Amniotic stem cell (primary cell): ENCODE measurements around the gene PNRC2.

ENCODE experiments used
- DNase-seq: peaks from one replicate; lab custom pipeline; 2025; lab: John Stamatoyannopoulos, UW

Gene PNRC2, protein sequence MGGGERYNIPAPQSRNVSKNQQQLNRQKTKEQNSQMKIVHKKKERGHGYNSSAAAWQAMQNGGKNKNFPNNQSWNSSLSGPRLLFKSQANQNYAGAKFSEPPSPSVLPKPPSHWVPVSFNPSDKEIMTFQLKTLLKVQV

DNA sequence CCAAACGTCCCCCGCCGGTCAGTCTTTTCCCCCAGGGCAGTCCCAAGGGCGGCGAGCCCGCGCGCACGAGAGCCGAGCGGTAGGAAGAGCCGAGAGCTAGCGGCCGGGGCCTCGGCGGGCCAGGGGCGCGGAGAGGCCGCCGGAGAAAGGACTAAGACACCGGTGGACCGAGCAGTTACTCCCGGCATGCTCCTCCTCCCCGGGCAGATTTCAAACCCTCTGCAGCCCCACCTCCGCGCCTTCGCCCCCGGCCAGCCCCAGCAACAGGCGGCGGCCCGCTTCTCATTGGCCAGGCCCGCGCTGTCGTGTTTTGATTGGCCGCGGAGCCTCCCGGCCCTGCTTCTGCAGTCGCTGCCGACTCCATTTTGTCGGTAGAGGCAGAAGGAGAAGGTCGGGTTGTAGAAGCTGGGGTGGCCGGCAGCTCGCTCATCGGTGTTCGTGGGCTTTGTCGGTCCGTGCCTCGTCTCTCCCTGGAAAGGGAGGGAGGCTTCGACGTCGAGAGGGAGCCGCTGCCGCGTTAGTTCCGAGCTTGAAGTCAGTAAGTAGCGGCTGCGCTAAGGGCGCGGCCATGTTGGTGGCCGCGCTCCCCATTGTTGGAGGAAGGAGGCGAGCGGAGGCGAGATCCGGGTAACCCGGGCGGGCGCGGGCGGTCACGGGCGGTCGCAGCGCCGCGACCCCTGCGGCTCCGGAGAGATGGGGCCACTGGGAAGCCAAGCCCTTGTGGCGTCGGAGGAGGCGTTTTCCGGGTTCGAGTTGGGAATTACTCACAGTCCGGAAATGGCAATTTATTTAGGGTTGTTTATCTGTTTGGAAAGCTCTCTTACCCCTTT, at the start of gene PNRC2:
Gene PNRC2, plus strand, starts transcription at position 368 of the 830 bp plus-strand sequence. CDS start 1,630 bp downstream, outside the sequence.
- DNase-seq = peak; percentile 88

DNA sequence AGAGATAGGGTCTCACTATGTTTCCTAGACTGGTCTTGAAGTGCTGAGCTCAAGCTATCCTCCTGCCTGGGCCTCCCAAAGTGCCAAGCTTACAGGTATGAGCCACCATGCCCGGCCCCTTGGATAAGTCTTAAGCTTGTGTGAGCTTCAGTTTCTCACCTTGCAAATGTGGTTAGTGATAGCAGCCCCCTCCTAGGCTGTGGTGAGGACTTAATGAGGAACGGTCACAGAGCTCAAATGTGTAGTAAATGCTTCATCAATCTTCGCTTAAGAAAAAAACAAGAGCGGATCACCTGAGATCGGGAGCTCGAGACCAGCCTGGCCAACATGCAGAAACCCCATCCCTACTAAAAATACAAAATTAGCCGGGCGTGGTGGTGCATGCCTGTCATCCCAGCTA, 49.5 kb upstream of the PNRC2 start:
- DNase-seq = no peak

DNA sequence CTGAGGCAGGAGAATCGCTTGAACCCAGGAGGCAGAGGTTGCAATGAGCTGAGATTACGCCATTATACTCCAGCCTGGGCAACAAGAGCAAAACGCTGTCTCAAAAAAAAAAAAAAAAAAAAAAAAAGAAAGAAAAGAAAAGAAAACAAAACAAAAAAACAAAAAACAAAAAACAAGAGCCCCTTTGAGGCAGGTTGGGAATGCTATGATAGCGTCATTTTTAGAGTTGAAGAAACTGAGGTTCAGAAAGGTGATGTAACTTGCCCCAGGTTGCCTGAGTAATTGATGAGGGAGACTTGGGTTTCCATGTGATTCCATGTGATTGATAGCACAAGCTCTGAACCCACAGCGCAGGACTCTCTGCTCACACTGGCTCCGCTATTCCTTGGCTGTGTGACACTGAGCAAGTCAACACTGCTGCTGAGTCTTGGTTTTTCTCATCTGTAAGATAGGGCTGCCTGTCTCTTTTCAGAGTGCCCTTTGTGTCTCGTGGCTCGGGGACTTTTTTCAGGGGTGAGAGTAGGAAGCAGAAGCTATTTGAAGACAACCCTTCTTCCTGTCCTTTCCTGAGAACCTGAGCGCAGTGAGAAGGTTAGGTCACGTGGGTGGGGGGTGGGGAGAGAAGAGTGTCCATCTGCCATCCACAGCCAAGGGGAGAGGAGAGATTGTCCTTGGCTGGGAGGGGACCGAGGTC, 48.9 kb upstream of the PNRC2 start:
- no peak for DNase-seq

DNA sequence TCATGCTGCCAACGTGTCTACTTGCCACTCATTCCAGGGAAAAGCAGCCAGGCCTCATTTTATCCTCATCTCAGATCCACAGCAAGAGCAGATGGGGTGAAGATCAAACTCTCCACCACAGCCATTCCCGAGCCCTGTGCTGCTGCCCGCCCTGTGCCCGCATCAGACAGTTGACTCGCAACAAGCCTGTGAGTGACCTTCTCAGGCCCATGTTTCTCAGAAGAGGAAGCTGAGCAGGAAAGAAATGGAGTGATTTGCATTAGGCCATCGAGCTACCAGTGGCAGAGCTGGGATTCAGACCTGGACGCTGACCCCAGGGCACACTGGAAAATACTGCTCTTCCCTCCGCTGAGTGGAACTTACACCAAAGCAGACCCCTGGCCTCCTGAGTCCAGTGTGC, 47.7 kb upstream of the PNRC2 start:
- DNase-seq = no peak

DNA sequence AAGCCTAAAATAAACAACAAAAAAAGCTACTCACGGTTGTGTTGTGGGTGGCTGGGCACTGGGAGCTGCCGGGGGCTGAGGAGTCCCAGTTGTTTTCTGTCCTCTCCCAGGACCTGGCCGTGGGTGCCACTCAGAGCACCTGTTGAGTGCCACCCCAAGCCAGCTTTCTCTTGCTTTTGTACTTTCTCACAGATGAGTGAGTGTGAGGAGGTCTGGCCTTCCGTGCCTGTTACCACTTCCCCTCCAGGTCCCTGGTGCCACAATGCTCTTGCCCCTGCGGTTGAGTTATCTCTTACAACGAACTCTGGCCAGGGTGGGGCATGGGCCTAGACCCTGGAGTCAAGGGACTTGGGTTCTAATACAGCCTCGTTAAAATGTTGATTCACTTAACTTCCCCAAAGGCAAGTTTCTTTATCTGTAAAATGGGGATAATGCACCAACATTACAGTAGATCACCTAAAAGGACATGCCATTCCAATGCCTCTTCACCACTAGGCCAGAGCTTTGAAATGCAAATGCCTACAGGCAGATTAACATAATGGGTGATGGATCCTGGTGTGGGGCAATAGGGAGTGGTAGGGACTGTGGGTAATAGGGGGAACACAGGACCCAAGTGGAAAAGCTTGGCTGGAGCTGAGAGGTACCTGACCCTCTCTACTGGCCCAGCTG, 46.3 kb upstream of the PNRC2 start, which contains the start of gene CNR2:
Gene CNR2, minus strand, starts transcription at position 151 of the 669 bp plus-strand sequence. CDS start 37,745 bp downstream, outside the sequence.
- no peak for DNase-seq

DNA sequence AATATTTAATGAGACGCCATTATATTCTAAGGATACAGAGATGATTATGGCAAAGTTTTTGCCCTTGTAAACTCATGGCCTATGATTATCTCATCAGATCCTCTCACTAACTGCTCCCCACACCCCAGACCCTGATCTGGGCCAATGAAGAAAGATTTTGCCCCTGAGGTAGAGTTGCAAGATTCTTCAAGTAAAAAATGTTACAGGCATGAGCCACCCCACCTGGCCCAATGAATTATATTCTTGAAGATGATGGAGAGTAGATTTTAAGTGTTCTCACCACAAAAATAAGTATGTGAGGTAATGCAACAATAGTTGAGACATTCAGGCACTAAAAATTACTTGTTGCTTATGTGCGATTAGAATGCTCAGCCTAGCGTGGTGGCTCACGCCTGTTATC, 44.7 kb upstream of the PNRC2 start:
- no peak for DNase-seq

DNA sequence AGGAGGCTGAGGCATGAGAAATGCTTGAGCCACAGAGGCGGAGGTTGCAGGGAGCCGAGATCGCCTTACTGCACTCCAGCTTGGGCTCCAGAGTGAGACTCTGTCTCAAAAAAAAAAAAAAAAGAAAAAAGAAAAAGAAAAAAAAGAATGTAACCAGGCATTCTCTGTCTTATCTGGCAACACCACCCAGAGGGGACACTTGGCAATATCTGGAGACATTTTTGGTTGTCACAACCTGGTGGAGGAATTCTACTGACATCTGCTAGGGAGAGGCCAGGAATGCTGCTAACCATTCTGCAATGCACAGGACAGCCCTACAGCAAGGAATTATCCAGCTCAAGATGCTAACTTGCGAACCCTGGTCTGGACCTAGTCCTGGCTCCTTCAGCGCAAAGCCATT, 44.2 kb upstream of the PNRC2 start:
- DNase-seq = no peak

DNA sequence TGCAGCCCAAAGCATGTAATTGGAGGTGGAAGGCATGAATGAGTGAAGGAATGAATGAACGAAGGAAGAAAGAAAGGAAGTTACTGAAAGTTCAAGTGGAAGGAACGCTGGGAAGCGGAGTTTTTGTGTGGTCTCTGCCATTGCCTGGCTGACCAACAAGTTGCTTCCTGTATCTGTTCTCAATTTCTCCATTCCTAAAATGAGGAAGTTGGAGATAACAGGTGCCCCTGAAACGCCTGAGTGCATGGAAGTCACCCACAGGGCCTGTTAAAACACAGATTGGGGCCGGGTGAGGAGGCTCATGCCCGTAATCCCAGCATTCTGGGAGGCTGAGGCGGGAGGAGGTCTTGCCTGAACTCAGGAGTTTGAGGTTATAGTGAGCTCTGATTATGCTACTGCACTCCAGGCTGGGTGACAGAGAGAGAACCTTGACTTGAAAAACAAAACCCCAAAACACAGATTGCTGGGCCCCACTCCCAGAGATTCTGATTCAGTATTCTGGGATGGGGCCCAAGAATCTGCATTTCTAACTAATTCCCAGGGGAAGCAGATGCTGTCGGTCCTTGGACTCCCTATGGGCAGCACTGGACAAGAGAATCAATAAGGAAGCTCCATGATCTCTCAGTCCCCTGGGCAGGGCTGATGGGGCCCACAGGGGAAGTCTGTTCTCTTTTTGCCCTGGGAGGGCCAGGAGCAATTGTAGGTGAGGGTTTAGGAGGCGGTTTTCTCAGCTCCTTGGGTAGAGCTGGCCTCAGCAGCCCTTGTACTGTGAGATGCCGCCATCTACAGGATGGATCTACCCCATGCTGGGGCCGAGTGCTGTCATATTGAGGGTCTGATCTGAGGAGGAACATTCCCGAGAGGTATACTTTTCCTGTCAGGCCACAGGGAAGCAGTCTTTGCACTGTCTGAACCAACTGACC, 43.2 kb upstream of the PNRC2 start:
- DNase-seq = peak; percentile 4

DNA sequence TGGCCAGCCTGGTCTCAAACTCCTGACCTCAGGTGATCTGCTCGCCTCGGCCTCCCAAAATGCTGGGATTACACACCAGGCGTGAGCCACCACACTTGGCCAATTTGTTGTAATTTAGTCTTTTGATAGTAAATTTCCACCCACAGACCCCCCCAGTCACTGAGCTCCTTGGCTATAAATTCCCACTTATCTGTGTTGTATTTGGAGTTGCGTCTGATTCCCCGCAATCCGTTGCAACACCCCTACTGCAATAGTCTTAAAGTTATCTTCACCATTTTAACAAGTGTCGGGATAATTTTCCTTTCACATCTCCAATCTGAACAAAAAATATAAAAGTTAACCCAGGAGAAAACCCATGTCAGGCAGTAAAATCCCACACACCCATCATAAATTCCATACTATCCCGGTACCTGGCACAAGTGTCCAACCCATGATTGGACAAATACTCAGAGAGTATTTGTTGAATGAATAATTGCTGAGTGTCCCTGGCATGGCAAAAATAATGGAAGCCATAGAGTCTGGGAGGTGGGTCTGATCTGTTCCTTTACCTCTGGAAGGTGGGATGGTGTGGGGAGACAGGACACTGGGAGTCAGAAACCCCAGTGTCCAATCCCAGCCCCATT, 37.2 kb upstream of the PNRC2 start:
- DNase-seq = no peak

DNA sequence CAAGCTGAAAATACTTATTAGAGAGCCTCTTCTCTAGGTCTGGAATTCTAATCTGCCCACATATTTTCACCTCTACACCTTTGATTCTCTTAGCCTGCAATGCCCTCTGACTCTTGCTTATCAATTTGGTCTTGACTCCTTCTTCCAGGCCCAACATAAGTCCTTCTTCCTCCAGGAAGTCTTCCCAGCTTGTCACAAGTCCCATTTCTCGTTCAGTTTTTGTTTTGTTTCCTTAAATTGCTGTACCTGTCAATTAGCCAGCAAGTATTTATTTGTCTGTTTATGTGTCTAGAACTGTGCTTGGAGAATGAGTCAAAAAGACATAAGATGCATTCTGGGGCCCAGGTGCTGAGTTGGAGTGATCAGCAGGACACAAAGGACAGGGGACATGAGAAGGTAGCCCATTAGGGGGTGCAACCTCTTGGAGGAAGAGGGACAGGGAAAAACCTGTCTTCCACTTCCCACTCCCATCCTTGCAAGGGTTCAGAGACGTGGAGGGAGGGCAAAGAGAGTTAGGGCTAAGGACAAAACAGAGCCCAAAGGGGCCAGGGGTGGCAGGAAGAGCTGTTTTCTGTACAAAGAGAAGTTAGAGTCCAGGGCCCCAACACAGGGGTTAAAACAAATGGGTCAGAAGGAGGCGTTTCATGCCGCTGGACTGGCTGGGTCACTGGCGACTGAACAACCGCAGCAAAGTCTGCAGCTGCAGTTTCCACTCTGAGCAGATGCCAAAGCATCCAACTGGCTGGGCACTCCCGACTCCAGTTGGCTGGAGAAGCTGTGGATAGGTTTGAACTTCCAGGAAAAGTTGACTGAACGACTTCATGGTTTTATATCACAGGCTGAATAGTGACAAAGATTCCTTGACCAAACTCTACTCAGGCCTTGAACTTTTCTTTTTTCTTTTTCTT, 35.8 kb upstream of the PNRC2 start:
- no peak for DNase-seq

DNA sequence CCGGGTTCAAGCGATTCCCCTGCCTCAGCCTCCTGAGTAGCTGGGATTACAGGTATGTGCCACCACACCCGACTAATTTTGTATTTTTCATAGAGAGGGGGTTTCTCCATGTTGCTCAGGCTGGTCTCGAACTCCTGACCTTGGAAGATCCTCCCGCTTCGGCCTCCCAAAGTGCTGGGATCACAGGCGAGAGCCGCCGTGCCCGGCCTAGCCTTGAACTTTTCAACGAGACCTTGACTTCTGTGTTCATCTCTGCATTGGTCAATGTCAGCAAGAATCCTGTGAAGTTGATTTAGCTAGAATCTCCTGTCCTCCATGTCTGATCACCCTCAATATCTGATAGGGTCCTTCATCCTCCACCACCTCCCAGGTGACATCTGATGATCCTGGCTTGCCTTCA, 35.0 kb upstream of the PNRC2 start:
- DNase-seq = no peak

DNA sequence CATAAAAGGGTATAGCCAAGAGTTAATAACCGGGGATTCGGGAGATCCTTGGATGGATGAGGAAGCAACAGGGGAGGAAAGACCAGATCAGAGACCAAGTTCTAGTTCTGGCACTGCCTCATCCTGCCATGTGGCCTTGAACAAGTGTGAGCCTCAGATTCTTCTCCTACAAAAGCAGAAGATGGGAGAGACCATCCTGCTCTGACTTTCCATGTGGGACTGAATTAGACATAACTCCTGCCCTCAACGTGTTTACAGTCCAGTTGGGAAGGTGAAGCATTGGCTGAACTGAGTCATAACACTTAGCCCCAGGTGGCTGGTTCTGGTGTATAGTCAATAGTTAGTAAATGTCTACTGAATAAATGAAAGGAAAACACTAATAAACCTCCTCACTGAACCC, 34.3 kb upstream of the PNRC2 start:
- DNase-seq = no peak

DNA sequence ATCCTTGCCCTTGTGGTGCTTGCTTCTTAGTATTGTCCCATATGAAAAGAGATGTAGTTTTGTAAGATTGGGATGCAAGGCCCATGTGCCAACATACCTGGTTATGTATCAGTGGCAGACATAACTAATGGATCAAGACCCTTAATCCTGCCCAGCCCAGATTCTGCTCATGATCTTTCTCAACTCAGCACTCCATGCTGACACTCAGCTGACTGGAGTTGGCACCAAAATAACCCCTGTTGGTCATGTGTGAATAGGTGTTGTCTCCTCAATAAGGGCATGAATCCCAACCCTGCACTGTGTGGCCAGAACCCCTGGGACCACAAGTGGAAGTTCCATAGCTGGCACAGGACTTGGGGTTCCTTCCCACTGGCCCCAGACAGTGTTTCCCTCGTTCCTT, 32.5 kb upstream of the PNRC2 start:
- DNase-seq = no peak

DNA sequence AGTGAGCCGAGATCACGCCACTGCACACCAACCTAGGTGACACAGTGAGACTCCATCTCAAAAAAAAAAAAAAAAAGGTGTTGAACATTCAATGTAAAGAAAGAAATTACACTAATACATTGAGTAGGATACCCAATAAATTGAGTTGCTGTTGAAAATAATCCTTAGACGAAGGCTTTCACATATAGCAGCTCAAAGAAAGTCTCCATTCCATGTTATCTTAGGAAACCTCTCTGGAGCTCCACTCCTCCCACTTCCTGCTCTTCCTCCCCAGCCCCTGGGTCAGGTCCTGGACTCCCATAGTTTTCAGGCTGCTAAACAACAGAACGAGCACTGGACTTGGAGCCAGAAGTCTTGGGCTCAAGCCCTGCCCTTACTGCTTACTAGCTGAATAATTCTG, 30.8 kb upstream of the PNRC2 start:
- no peak for DNase-seq

DNA sequence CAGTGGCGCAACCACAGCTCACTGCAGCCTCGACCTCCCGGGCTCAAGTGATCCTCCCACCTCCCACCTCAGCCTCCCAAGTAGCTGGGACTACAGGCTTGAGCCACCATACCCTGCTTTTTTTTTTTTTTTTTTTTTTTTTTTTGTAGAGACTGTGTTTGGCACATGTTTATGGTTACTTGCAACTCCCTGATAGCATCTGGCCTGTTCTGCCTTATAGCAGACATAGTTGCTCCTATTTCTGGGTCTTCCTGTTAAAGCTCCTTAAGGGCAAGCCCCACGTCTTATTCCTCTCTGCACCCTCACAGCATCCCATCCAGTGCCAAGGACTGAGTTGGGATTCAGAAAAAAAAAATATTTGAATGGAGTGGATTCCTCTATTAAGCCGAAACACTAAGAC, 29.4 kb upstream of the PNRC2 start:
- no peak for DNase-seq

DNA sequence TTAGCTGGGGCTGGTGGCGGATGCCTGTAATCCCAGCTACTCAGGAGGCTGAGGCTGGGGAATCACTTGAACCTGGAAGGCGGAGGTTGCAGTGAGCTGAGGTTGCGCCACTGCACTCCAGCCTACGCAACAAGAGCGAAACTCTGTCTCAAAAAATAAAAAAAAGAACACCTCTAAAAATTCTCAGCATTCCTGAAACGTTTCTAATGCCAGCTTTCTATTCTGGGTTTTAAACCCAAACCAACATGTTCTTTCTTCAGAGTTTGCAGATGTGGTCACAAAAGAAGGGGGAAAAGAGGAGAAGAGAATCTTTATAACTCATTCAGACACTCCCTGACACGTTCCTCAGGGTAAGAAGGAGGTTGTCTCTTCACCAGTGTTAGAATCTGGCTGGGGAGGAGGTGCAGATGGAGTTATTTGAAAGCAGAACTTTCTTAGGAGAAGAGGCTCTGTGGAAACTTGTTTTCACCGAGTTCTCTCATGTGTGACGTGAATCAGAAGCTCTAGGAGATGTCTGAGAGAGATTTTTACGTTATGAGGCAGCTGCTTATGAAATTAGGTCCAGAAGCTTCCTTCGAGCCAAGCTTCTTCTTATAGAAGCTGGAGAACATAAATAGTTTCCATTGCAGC, 28.7 kb upstream of the PNRC2 start:
- peak; percentile 45 for DNase-seq

DNA sequence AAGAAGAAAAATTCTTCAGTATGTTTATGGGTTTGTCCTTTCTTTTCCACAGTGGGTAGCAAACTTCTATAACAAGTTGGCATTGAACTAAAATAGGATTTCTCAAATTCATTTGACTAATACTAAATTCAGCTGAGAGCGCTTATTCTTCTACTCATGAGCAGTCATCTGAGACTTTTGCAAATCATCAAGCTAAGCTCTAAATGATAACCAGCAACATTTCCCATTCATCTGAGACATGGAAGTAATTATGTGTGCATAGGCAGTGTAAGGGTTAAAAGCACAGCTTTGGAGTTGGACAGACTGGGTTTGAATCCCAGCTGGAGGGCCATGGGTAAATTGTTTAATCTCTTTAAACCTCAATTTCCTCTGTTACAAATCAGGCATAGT, 28.1 kb upstream of the PNRC2 start:
- DNase-seq = no peak

DNA sequence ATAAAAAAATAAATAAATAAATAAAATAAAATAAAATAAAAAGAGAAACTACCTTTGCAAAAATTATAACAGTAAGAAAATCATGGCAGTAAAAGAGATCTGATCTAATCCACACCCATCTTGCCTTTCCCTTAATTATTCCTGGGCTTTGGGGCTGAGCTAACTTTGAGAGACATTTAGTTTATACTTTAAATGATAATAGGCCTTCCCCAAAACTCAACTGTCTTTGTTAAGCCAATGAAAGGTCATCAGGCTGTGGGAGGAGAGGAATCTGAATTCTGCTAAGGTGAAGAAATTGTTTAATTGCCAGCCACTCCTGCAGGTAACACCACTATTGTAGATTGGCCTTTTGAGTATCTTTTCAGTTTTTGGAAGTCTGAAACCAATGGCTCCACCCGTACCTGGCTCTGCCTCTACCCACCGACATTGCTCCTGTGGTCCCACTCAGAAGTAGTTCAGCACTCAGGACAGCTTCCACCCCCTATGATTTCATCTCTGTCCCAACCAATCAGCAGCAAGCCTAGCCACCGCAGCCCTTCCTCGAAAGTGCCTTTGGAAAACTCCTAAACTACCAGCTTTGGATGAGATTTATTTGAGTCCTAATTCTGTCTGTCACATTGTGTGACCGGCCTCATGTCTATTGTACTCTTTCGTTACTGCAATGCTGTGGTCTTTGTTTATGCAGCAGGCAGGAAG, 23.0 kb upstream of the PNRC2 start:
- no peak for DNase-seq

DNA sequence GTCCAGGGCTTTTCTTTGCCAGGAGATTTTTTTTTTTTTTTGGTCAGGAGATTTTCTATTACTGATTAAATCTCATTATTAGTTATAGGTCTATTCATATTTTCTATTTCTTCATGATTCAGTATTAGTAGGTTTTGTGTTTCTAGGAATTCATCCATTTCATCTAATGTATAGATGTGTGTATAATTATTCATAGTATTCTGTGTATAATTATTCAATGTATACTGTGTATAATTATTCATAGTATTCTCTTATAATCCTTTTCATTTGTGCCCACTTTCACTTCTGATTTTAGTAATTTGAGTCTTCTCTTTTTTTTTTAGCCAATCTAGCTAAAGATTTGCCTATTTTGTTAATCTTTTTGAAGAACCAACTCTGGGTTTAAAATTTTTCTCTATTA, 12.3 kb upstream of the PNRC2 start:
- no peak for DNase-seq
